Lower leg skin (tissue), 4 donors: ENCODE data around the gene KLHL21. TPM values are rescaled to one million over a fixed set of nuclear protein-coding genes. Genes with fewer than 3 reads are reported as not detected.

Experiments used
- DNase-seq, 2 donors: peaks; one replicate each; pipeline ENCODE4 v3.0.0-alpha.2; 2019; ENCODE audit warnings: low spot score in 2 of 2
- H3K4me3 ChIP-seq: fragments of 200-600 bp; sonication (generic); 2 replicates; pipeline ENCODE4 v1.5.1; 2017; ENCODE audit warnings: mild to moderate bottlenecking, low read depth; ENCODE audit not compliant: poor library complexity, severe bottlenecking
- POLR2A ChIP-seq, 2 donors: fragments of 450-650 bp; IDR thresholded peaks; one replicate each; pipeline ENCODE4 v1.6.1; 2016 to 2017; ENCODE audit warnings: antibody characterized with exemption in 2 of 2, mild to moderate bottlenecking in 1 of 2, moderate library complexity in 1 of 2
- WGBS, 2 donors: methylation state at CpG; one replicate each; pipeline ENCODE4 v1.1.5; 2018; 5-methylcytosine and 5-hydroxymethylcytosine counted together
- intact Hi-C: fragments of 100-400 bp; cut with DNase I; formaldehyde crosslinking; loops from one replicate; pipeline ENCODE4 v1.15.0; 2023; ENCODE audit warnings: low total_unique reads
- total RNA-seq, 4 donors: library from RNA; depleted of rRNA; stranded (reverse); fragments of >200 nt; gene quantifications; one replicate each; pipeline ENCODE4 v1.1.0, GENCODE V29; 2016
- TF ChIP-seq, protein P1 (sequence below), 3 donors: fragments of 450-650 bp; IDR thresholded peaks; one replicate each; pipeline ENCODE4 v1.5.1; 2016; ENCODE audit warnings: antibody characterized with exemption in 3 of 3, mild to moderate bottlenecking in 3 of 3, moderate library complexity in 2 of 3

Gene KLHL21
- total RNA-seq, 4 donors from 2014 or later = 89.6 to 147 (median 130) TPM

DNA sequence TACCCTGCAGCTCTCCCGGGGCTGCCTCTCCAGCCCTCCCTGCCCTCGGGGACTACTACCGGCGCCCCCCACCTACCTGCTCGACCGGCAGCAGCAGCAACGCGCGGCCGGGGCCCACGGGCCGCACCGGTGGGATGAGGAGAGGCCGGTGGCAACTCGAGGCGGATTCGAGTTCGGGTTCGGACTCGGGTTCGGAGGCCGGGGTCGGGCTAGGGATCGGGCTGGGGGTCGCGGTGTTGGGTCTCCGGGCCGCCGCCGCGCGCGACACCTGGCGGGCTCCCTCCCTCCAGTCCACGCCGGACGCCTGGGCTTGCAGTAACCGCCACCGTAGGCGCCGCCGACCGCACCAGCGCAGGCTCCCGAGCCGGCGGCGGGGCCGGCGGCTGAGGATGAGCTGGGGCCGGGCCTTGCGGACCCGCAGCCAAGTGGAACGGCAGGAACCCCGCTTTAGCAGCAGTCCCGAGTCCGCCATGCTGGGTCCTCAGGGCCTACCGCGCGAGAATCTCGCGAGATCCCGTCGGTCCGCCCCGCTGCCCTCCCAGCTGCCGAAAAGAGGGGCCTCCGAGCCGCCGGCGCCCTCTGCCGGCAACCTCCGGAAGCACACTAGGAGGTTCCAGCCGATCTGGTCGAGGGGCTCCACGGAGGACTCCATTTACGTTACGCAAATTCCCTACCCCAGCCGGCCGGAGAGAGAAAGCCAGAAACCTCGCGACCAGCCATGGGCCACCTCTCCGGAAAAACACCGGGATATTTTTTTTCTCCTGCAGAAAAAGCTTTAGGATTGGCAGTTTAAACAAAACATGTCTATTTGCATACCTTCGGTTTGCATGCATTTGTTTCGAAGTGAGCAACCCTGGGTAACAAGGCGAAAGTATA, 48.4 kb downstream of the KLHL21 start, which contains the start of gene NOL9:
TSS of gene NOL9 (minus strand) at position 483 of the 876 bp plus-strand sequence. CDS start at position 472, 11 bp downstream.
- WGBS, 2 donors = 2 to 4% methylated on average over 20 to 39 of the region's 87 CpGs
- intact Hi-C loops = no loop called here

DNA sequence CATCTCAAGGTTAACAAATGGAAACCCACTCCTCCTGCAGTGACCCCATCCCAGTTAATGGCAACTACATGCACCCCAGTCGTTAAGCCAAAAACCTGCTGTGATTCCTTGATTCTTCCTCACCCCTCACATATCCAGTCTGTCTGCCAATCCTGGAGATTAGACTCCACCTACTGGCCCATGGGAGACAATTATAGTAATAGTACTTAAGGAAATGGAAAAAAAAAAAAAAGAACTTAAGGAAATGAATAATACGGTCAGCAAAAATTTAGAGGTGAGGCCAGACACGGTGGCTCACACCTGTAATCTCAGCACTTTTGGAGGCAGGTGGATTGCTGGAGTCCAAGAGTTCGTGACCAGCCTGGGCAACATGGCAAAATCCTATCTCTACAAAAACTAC, 55.4 kb downstream of the KLHL21 start:
- intact Hi-C loops = no loop called here
- no peak for DNase-seq
- 49 to 55% methylated on average over 4 of the region's 4 CpGs for WGBS, 2 donors
- no peak overlapping the region for H3K4me3 ChIP-seq
- TF ChIP-seq, protein P1, sequence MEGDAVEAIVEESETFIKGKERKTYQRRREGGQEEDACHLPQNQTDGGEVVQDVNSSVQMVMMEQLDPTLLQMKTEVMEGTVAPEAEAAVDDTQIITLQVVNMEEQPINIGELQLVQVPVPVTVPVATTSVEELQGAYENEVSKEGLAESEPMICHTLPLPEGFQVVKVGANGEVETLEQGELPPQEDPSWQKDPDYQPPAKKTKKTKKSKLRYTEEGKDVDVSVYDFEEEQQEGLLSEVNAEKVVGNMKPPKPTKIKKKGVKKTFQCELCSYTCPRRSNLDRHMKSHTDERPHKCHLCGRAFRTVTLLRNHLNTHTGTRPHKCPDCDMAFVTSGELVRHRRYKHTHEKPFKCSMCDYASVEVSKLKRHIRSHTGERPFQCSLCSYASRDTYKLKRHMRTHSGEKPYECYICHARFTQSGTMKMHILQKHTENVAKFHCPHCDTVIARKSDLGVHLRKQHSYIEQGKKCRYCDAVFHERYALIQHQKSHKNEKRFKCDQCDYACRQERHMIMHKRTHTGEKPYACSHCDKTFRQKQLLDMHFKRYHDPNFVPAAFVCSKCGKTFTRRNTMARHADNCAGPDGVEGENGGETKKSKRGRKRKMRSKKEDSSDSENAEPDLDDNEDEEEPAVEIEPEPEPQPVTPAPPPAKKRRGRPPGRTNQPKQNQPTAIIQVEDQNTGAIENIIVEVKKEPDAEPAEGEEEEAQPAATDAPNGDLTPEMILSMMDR (IDR thresholded peaks at IDR 0.05) = no peak
- no peak for TF ChIP-seq POLR2A (IDR thresholded peaks at IDR 0.05)

More for the DNA sequence above, 48.4 kb downstream of the KLHL21 start, which contains the start of gene NOL9:
- peak within 1 kb of the TSS; percentile 89 for H3K4me3 ChIP-seq
- DNase-seq = peak; percentile 91 to 99
- no peak for TF ChIP-seq POLR2A (IDR thresholded peaks at IDR 0.05)
- TF ChIP-seq, protein P1 (IDR thresholded peaks at IDR 0.05) = peak in 2 of 3 donors; percentile 18 to 88

DNA sequence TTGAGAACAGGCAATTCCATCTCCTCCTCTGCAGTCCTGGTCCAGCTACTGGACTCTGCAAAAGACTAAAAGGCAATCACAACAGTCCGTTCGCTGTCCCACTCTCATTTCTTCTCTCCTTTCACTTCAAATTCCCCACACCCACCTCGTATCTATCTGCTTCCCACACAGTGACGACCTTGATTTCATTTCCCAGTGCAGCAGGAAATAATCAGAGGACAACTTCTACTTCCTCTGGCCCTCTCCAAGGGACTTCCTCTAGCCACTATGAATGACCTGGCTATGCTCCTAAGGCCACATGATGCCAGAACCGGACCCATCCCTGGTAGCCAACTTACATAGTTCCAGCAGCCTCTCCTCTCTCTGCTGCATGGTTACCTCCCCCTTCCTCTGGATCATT, 56.3 kb downstream of the KLHL21 start:
- WGBS, 2 donors = 53 to 54% methylated on average over 5 of the region's 5 CpGs
- intact Hi-C loops = no loop called here
- DNase-seq = no peak

DNA sequence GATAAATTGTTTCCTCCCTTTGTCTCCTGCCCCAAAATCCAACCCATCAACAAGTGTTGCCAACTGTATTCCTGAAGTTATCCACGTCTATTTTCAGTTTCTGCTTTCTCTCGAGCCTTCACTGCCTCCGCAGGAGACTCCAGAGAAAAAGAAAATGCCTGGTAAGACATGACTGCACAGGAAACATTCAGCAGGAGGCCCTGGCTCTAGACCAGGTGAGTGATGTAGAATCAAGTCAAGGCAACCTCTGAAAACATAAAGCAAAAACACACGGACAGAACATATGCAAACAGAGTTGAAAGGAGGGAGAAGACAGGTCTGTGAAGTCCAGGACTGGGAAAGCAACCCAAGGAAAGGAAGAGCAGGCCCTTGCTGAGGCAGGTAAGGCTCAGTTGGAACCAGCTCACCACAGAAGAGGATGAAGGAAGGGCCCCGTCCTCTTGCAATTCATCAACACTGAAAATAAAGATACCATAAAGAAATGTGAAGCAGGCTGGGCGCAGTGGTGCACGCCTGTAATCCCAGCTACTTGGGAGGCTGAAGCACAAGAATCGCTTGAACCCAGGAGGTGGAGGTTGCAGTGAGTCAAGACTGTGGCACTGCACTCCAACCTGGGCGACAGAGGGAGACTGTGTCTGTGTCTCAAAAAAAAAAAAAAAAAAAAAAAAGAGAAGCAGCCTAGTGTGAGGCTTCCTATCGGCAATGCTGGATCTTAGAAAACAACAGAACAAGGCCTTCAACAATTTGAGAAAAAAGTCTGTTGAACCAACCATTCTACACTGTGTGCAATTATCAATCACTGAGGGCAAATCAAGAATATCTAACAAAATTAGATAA, 57.2 kb downstream of the KLHL21 start:
- 42 to 43% methylated on average over 10 of the region's 10 CpGs for WGBS, 2 donors
- no peak overlapping the region for H3K4me3 ChIP-seq
- DNase-seq = no peak

More for the DNA sequence above, 56.3 kb downstream of the KLHL21 start:
- H3K4me3 ChIP-seq = no peak overlapping the region
- TF ChIP-seq POLR2A (IDR thresholded peaks at IDR 0.05) = no peak
- TF ChIP-seq, protein P1 (IDR thresholded peaks at IDR 0.05) = no peak

DNA sequence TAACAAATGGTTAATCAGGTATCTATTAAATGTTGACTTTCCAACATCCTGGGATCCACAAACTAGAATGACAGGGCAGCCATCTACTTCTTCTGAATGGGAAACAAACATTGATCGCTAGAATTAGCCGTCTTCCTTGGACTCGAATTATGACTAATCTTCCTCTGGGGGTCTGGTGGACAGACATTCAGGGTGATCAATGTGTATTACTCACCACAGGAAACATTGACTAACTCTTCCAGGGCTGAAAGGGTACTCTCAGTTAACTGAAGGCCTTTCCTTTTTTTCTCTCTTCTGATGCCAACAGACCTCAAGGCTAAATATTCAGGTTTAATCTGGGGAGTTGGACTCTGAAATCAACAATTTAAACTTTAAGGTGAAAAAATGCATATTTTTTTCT, 57.8 kb downstream of the KLHL21 start:
- no peak for DNase-seq
- WGBS, 2 donors = 46 to 63% methylated on average over 3 of the region's 3 CpGs
- intact Hi-C loops = no loop called here
- H3K4me3 ChIP-seq = no peak overlapping the region
- no peak for TF ChIP-seq POLR2A (IDR thresholded peaks at IDR 0.05)
- TF ChIP-seq, protein P1 (IDR thresholded peaks at IDR 0.05) = no peak

More for the DNA sequence above, 57.2 kb downstream of the KLHL21 start:
- TF ChIP-seq, protein P1 (IDR thresholded peaks at IDR 0.05) = no peak
- intact Hi-C loops = no loop called here

Other genes with a start within 250 kb of the KLHL21 start
- gene ACOT7, start 209.1 kb downstream of the KLHL21 start, total RNA-seq = 10 to 100 TPM; 21.1 to 27.7 (median 24.6) TPM
- gene HES2, start 182.9 kb downstream of the KLHL21 start, total RNA-seq = 10 to 100 TPM; 15.4 to 47.7 (median 35.8) TPM
- gene ESPN, start 178.1 kb downstream of the KLHL21 start, total RNA-seq = 10 to 100 TPM; 27.5 to 64.3 (median 30.3) TPM
- gene TNFRSF25, start 136.7 kb downstream of the KLHL21 start, total RNA-seq = 100 to 1,000 TPM in 1 of 4 donors, 10 to 100 TPM in 3; 53.7 to 168 (median 75.7) TPM
- 100 to 1,000 TPM in 2 of 4 donors, 10 to 100 TPM in 2; 72.5 to 170 (median 99.8) TPM for gene PLEKHG5, start 111.2 kb downstream of the KLHL21 start, total RNA-seq
- 10 to 100 TPM; 13.1 to 35.9 (median 23.3) TPM for gene NOL9, start 48.4 kb downstream of the KLHL21 start, total RNA-seq
- under 1 TPM in 2 of 4 donors, not detected in 2; 0.27 to 0.39 TPM for gene TAS1R1, start 47.6 kb downstream of the KLHL21 start, total RNA-seq
- 10 to 100 TPM; 31.6 to 40.4 (median 34.8) TPM for gene ZBTB48, start 22.9 kb downstream of the KLHL21 start, total RNA-seq
- gene PHF13, start 10.9 kb upstream of the KLHL21 start, total RNA-seq = 10 to 100 TPM; 18.4 to 26.7 (median 21.1) TPM
- gene THAP3, start 22.0 kb upstream of the KLHL21 start, total RNA-seq = 10 to 100 TPM; 20.1 to 26.9 (median 23.4) TPM
- gene DNAJC11, start 98.9 kb upstream of the KLHL21 start, total RNA-seq = 10 to 100 TPM; 22.1 to 37.1 (median 27.3) TPM
- 10 to 100 TPM; 24.4 to 52.3 (median 32.9) TPM for gene CAMTA1, start 182.6 kb upstream of the KLHL21 start, total RNA-seq